Hepatocyte (in vitro differentiated cells): ENCODE measurements around the gene ZBTB14. TPM values are rescaled to one million over a fixed set of nuclear protein-coding genes. Genes with fewer than 3 reads are reported as not detected.

Source experiments
- DNase-seq: peaks from one replicate; pipeline ENCODE4 v3.0.0-alpha.2; 2016; ENCODE audit warnings: low spot score
- H2AFZ ChIP-seq: fragments of 200-600 bp; sonication (generic); 2 replicates; pipeline ENCODE4 v1.6.0; 2016; ENCODE audit warnings: antibody characterized with exemption, mild to moderate bottlenecking
- H3K27ac ChIP-seq: fragments of 200-600 bp; sonication (generic); 2 replicates; pipeline ENCODE4 v1.5.1; 2016; ENCODE audit warnings: mild to moderate bottlenecking
- H3K27me3 ChIP-seq: fragments of 200-600 bp; sonication (generic); 2 replicates; pipeline ENCODE4 v1.6.1; 2016
- H3K36me3 ChIP-seq: fragments of 200-600 bp; sonication (generic); replicated peaks from 2 replicates; pipeline ENCODE4 v1.5.1; 2016; ENCODE audit warnings: low read depth; ENCODE audit not compliant: insufficient read depth
- H3K4me1 ChIP-seq: fragments of 200-600 bp; sonication (generic); 2 replicates; pipeline ENCODE4 v1.5.1; 2016; ENCODE audit warnings: mild to moderate bottlenecking, moderate library complexity; ENCODE audit not compliant: insufficient read depth
- H3K4me2 ChIP-seq: fragments of 200-600 bp; sonication (generic); 2 replicates; pipeline ENCODE4 v1.6.0; 2016
- H3K4me3 ChIP-seq: fragments of 200-600 bp; sonication (generic); 2 replicates; pipeline ENCODE4 v1.5.1; 2016; ENCODE audit warnings: mild to moderate bottlenecking
- H3K79me2 ChIP-seq: fragments of 200-600 bp; sonication (generic); 2 replicates; pipeline ENCODE4 v1.6.0; 2017; ENCODE audit warnings: mild to moderate bottlenecking
- H3K9me2 ChIP-seq: fragments of 200-600 bp; sonication (generic); replicated peaks from 2 replicates; pipeline ENCODE4 v1.6.0; 2017; ENCODE audit warnings: mild to moderate bottlenecking; ENCODE audit not compliant: insufficient read depth
- H3K9me3 ChIP-seq: fragments of 200-600 bp; sonication (generic); 2 replicates; pipeline ENCODE4 v1.5.1; 2016; ENCODE audit warnings: low read depth, mild to moderate bottlenecking
- H4K20me1 ChIP-seq: fragments of 200-600 bp; sonication (generic); 2 replicates; pipeline ENCODE4 v1.6.0; 2016; ENCODE audit warnings: mild to moderate bottlenecking; ENCODE audit not compliant: insufficient read depth, poor library complexity, severe bottlenecking
- CTCF ChIP-seq: fragments of 200-600 bp; sonication (generic); IDR thresholded peaks from 2 replicates; pipeline ENCODE4 v1.5.1; 2016; ENCODE audit warnings: antibody characterized with exemption, mild to moderate bottlenecking; ENCODE audit not compliant: poor library complexity
- EZH2 ChIP-seq: fragments of 200-600 bp; sonication (generic); IDR thresholded peaks from 2 replicates; pipeline ENCODE4 v1.6.1; 2016; ENCODE audit warnings: antibody characterized with exemption, mild to moderate bottlenecking, borderline replicate concordance
- EZH2phosphoT487 ChIP-seq: fragments of 200-600 bp; sonication (generic); IDR thresholded peaks from one replicate; pipeline ENCODE4 v1.6.1; 2018; ENCODE audit warnings: antibody characterized with exemption, mild to moderate bottlenecking, low read depth, moderate library complexity; ENCODE audit not compliant: unreplicated experiment, severe bottlenecking
- WGBS: methylation state at CpG from one replicate; pipeline ENCODE4 v1.1.6; 2016; ENCODE audit warnings: low lambda C conversion rate; ENCODE audit errors: missing lambda C conversion rate; 5-methylcytosine and 5-hydroxymethylcytosine counted together
- polyA plus RNA-seq: library from polyadenylated mRNA; unstranded; fragments of >200 nt; fragmentation: Nextera tagmentation; extraction: Ambion mirVana; gene quantifications from 2 replicates; pipeline ENCODE4 v1.2.1, GENCODE V29; 2016
- total RNA-seq: library from RNA; depleted of rRNA; stranded (reverse); fragments of >200 nt; gene quantifications from 2 replicates; pipeline ENCODE4 v1.2.3, GENCODE V29; 2014

ZBTB14 gene
- total and polyA plus RNA-seq, 2 experiments from 2014 or later = 9.7 to 10.9 TPM

GRCh38 chr18:5309888-5310470, 14.5 kb upstream of the ZBTB14 start:
- Histone ChIP-seq H3K4me3 (no peak overlapping the region), H3K4me2 (no peak overlapping the region), H3K79me2 (no peaks in the 10 kb centered on the region), H3K27me3 (no peaks in the 10 kb centered on the region), H2AFZ (no peak overlapping the region), H3K36me3 (no peaks in the 10 kb centered on the region), H3K9me3 (no peaks in the 10 kb centered on the region), H3K9me2 (no peaks in the 10 kb centered on the region), H3K4me1 (no peaks in the 10 kb centered on the region), H3K27ac (no peak overlapping the region), H4K20me1 (no peaks in the 10 kb centered on the region)
- WGBS = 82% methylated on average over 5 of the region's 5 CpGs
- TF ChIP-seq EZH2 = no peak
- no peak for DNase-seq

- WGBS = 95% methylated on average over 2 of the region's 2 CpGs
- H4K20me1 ChIP-seq = no peaks in the 10 kb centered on the region
- no peak for DNase-seq
- no peaks in the 10 kb centered on the region for H3K79me2 ChIP-seq
- no peak overlapping the region for H3K4me3 ChIP-seq
- no peaks in the 10 kb centered on the region for H3K9me3 ChIP-seq
- H3K36me3 ChIP-seq = no peaks in the 10 kb centered on the region
- H3K4me2 ChIP-seq = no peak overlapping the region
- H3K27ac ChIP-seq = no peak overlapping the region
- TF ChIP-seq CTCF (no peak), EZH2 (no peak), EZH2phosphoT487 (no peak)
- H3K9me2 ChIP-seq = no peaks in the 10 kb centered on the region
- no peak overlapping the region for H2AFZ ChIP-seq
- H3K27me3 ChIP-seq = no peaks in the 10 kb centered on the region
- H3K4me1 ChIP-seq = no peaks in the 10 kb centered on the region
These were observed 10.3 kb upstream of the ZBTB14 start for GRCh38 chr18:5305835-5306234.

GRCh38 chr18:5304232-5304631, 8.7 kb upstream of the ZBTB14 start:
- no peaks in the 10 kb centered on the region for H3K9me3 ChIP-seq
- WGBS = 55% methylated on average over 1 of the region's 1 CpG

GRCh38 chr18:5303636-5304035, 8.1 kb upstream of the ZBTB14 start:
- TF ChIP-seq CTCF = no peak
- no peak for TF ChIP-seq EZH2phosphoT487
- Histone ChIP-seq H2AFZ (no peak overlapping the region), H3K36me3 (no peaks in the 10 kb centered on the region), H3K27ac (no peak overlapping the region), H3K27me3 (no peaks in the 10 kb centered on the region), H3K79me2 (no peaks in the 10 kb centered on the region), H3K4me2 (no peak overlapping the region), H3K9me3 (no peaks in the 10 kb centered on the region), H3K4me1 (no peaks in the 10 kb centered on the region), H4K20me1 (no peaks in the 10 kb centered on the region), H3K4me3 (no peak overlapping the region), H3K9me2 (no peaks in the 10 kb centered on the region)
- 82% methylated on average over 1 of the region's 1 CpG for WGBS
- no peak for DNase-seq

More at GRCh38 chr18:5304232-5304631, 8.7 kb upstream of the ZBTB14 start:
- Histone ChIP-seq H3K36me3 (no peaks in the 10 kb centered on the region), H3K79me2 (no peaks in the 10 kb centered on the region), H3K4me2 (no peak overlapping the region), H2AFZ (no peak overlapping the region), H4K20me1 (no peaks in the 10 kb centered on the region), H3K9me2 (no peaks in the 10 kb centered on the region), H3K27ac (no peak overlapping the region), H3K4me3 (no peak overlapping the region), H3K27me3 (no peaks in the 10 kb centered on the region), H3K4me1 (no peaks in the 10 kb centered on the region)
- TF ChIP-seq CTCF (no peak), EZH2phosphoT487 (no peak), EZH2 (no peak)
- no peak for DNase-seq
